Body of pancreas (tissue), 4 donors: ENCODE results near the gene STIL. TPM values are rescaled to one million over a fixed set of nuclear protein-coding genes. Genes with fewer than 3 reads are reported as not detected.
A peak's percentile ranks its signal among the peaks of the same experiment; 100 is the strongest.

ENCODE experiments used
- ATAC-seq: fragments of 150-250 bp; one replicate; pipeline ENCODE4 v1.9.1; 2016
- DNase-seq, 4 donors: peaks; one replicate each; pipeline ENCODE4 v3.0.0-alpha.2; 2019
- H3K27ac ChIP-seq, 4 donors: fragments of 200-600 bp; sonication (generic); 1 replicate in 3 of 4; 2 replicates in 1 of 4; pipeline versions ENCODE4 v1.5.1 to v1.6.1; 2016 to 2019; ENCODE audit warnings: mild to moderate bottlenecking in 1 of 4, mixed read lengths in 1 of 4, moderate library complexity in 1 of 4
- H3K27me3 ChIP-seq, 2 donors: fragments of 200-600 bp; sonication (generic); one replicate each; pipeline ENCODE4 v1.6.0; 2016; ENCODE audit warnings: mild to moderate bottlenecking in 1 of 2
- H3K36me3 ChIP-seq, 2 donors: fragments of 200-600 bp; sonication (generic); replicated peaks in 1 of 2; 2 replicates each; pipeline ENCODE4 v1.5.1; 2016; ENCODE audit warnings: low read depth in 2 of 2; ENCODE audit not compliant: insufficient read depth in 1 of 2
- H3K4me1 ChIP-seq: fragments of 200-600 bp; sonication (generic); one replicate; pipeline ENCODE4 v1.6.0; 2016
- H3K4me3 ChIP-seq, 2 donors: fragments of 200-600 bp; sonication (generic); 1 replicate in 1 of 2; 2 replicates in 1 of 2; pipeline ENCODE4 v1.5.1; 2016 to 2019
- H3K9me3 ChIP-seq, 3 donors: fragments of 200-600 bp; sonication (generic); 1 replicate in 2 of 3; 2 replicates in 1 of 3; pipeline ENCODE4 v1.5.1; 2016
- POLR2A ChIP-seq, 3 donors: fragments of 450-650 bp; IDR thresholded peaks; one replicate each; pipeline ENCODE4 v1.6.1; 2016; ENCODE audit warnings: antibody characterized with exemption in 3 of 3, mild to moderate bottlenecking in 2 of 3
- WGBS, 2 donors: methylation state at CpG; one replicate each; pipeline ENCODE4 v1.1.5; 2017; 5-methylcytosine and 5-hydroxymethylcytosine counted together
- intact Hi-C: fragments of 100-400 bp; cut with DNase I; formaldehyde crosslinking; loops from one replicate; pipeline ENCODE4 v1.15.1; 2023
- total RNA-seq, 2 donors: library from RNA; depleted of rRNA; stranded (reverse); fragments of >200 nt; gene quantifications; one replicate each; pipeline ENCODE4 v1.1.0, GENCODE V29; 2016
- TF ChIP-seq, protein P1 (sequence below), 7 experiments: fragments of 450-650 bp in 4 of 7; fragments of 200-600 bp in 3 of 7; sonication (generic) in 3 of 7; IDR thresholded peaks; one replicate each; pipeline ENCODE4 v1.5.1; 2016 to 2019; ENCODE audit warnings: antibody characterized with exemption in 7 of 7

Gene STIL
- under 1 TPM in 1 of 2 donors, not detected in 1; 0.52 TPM for total RNA-seq

GRCh38 chr1:47313915-47314664 lies at the start of gene STIL:
Gene STIL, minus strand, starts transcription at chr1:47314147. Its CDS starts 3,828 bp downstream, at chr1:47310319.
- peak; percentile 99 for ATAC-seq
- TF ChIP-seq, protein P1, sequence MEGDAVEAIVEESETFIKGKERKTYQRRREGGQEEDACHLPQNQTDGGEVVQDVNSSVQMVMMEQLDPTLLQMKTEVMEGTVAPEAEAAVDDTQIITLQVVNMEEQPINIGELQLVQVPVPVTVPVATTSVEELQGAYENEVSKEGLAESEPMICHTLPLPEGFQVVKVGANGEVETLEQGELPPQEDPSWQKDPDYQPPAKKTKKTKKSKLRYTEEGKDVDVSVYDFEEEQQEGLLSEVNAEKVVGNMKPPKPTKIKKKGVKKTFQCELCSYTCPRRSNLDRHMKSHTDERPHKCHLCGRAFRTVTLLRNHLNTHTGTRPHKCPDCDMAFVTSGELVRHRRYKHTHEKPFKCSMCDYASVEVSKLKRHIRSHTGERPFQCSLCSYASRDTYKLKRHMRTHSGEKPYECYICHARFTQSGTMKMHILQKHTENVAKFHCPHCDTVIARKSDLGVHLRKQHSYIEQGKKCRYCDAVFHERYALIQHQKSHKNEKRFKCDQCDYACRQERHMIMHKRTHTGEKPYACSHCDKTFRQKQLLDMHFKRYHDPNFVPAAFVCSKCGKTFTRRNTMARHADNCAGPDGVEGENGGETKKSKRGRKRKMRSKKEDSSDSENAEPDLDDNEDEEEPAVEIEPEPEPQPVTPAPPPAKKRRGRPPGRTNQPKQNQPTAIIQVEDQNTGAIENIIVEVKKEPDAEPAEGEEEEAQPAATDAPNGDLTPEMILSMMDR (IDR thresholded peaks at IDR 0.05), result peak in 2 of 7 experiments; percentile 20 to 29
- TF ChIP-seq POLR2A (IDR thresholded peaks at IDR 0.05), result peak in 2 of 3 donors; percentile 88 to 89
- intact Hi-C loops, result no loop called here

DNA sequence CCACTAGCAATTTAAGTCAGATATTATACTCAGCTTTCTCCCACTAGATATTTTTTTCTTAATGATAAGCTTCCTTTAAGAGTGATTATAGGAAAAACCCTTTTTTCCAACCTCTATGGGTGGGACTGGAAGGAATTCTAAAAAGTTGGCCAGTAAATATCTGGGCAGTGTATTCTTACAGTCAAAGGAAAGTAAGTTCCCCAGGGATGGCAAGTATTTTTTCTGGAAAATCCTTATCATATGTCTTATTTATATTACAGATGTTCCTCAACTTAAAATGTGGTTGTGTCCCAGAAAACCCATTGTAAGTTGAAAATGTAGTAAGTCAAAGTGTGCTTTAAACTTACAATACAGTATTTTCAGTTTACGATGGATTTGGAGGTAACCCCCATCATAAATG lies 48.9 kb upstream of the STIL start:
- TF ChIP-seq POLR2A (IDR thresholded peaks at IDR 0.05), result no peak
- TF ChIP-seq, protein P1 (IDR thresholded peaks at IDR 0.05), result no peak
- WGBS, 2 donors, result 100% methylated on average over 1 of the region's 1 CpG

More at GRCh38 chr1:47313915-47314664, at the start of gene STIL:
- H3K27me3 ChIP-seq, result no peaks in the 10 kb centered on the region
- 0 to 1% methylated on average over 31 to 54 of the region's 54 CpGs for WGBS, 2 donors
- peak within 1 kb of the TSS; percentile 62 to 92 (median 74) for H3K27ac ChIP-seq
- H3K4me1 ChIP-seq, result peaks cover 8% of the 10 kb centered on the region
- H3K4me3 ChIP-seq, result peak within 1 kb of the TSS; percentile 49 to 64
- peak; percentile 99 for DNase-seq
- H3K9me3 ChIP-seq, result no peaks in the 10 kb centered on the region
- H3K36me3 ChIP-seq, result no peaks in the 10 kb centered on the region

DNA sequence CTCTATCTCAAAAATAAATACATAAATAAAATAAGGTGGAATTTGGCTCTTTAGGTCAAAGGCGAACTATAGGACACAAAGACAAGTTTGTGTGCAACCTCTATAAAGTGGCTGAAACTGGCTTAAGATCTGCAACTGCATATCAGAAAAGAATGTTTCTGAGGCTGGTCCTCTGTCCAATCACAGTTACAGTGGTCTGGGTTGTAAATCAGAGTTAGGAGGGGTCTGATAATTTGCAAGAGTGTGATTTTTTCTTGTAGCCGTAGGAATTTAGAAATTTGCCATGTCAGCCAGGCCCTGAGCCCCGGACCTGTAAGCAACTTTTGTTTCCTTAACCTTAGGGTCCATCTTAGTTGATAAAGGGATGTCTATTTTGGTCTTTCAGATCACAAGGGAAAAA lies 47.4 kb upstream of the STIL start:
- 81 to 87% methylated on average over 3 of the region's 3 CpGs for WGBS, 2 donors
- no peak for TF ChIP-seq POLR2A (IDR thresholded peaks at IDR 0.05)
- TF ChIP-seq, protein P1 (IDR thresholded peaks at IDR 0.05), result no peak
- no peaks in the 10 kb centered on the region for H3K27me3 ChIP-seq
- intact Hi-C loops, result no loop called here
- H3K4me1 ChIP-seq, result no peaks in the 10 kb centered on the region
- no peaks in the 10 kb centered on the region for H3K9me3 ChIP-seq
- H3K36me3 ChIP-seq, result no peaks in the 10 kb centered on the region
- H3K4me3 ChIP-seq, result no peak overlapping the region
- DNase-seq (no peak), ATAC-seq (no peak)
- H3K27ac ChIP-seq, result no peak overlapping the region

More for the DNA sequence above, 48.9 kb upstream of the STIL start:
- H3K27me3 ChIP-seq, result no peaks in the 10 kb centered on the region
- no peak overlapping the region for H3K27ac ChIP-seq
- no peaks in the 10 kb centered on the region for H3K4me1 ChIP-seq
- ATAC-seq (no peak), DNase-seq (no peak)
- H3K36me3 ChIP-seq, result no peaks in the 10 kb centered on the region
- H3K9me3 ChIP-seq, result no peaks in the 10 kb centered on the region
- intact Hi-C loops, result no loop called here
- H3K4me3 ChIP-seq, result no peak overlapping the region

DNA sequence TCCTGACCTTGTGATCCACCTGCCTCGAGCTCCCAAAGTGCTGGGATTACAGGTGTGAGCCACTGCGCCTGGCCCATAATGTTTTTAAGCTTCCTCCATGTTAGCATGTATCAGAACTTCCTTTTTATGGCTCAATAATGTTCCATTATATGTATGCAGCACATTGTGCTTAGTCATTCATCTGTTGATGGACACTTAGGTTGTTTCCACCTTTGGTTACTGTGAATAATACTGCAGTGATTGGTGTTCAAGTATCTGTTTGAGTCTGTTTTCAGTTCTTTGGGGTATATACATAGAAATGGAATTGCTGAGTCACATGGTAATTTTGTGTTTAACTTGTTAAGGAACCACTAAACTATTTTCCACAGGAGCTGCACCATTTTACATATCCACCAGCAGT lies 37.4 kb upstream of the STIL start:
- 88 to 100% methylated on average over 2 of the region's 2 CpGs for WGBS, 2 donors
- ATAC-seq (no peak), DNase-seq (no peak)
- H3K4me3 ChIP-seq, result no peak overlapping the region
- no peaks in the 10 kb centered on the region for H3K27me3 ChIP-seq
- no peak overlapping the region for H3K27ac ChIP-seq
- peaks cover 12% of the 10 kb centered on the region for H3K4me1 ChIP-seq
- intact Hi-C loops, result no loop called here
- no peaks in the 10 kb centered on the region for H3K9me3 ChIP-seq
- TF ChIP-seq, protein P1 (IDR thresholded peaks at IDR 0.05), result no peak
- TF ChIP-seq POLR2A (IDR thresholded peaks at IDR 0.05), result no peak
- no peaks in the 10 kb centered on the region for H3K36me3 ChIP-seq

DNA sequence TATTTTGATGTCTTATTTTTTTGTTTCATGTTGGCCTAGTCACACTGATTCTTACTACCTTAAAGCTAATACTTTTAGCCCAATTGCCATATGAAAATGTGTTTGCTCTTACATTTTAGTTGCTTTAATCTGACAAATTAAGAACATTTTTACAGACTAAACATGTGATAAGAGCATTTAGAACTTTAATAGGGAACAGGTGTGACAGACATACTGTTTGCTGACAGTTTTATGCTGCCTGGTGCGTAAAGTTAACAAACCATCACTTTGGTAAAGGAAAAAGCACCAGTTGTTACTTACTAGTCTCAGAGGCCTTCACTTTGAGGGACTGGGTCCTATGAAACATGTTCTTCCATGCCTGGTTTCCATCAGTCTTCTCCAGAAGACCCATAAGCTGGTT lies 34.3 kb upstream of the STIL start:
- no peaks in the 10 kb centered on the region for H3K36me3 ChIP-seq
- whole genome bisulfite sequencing, 2 donors, result 63 to 68% methylated on average over 1 of the region's 1 CpG
- DNase-seq (no peak), ATAC-seq (no peak)
- intact Hi-C loops, result no loop called here
- TF ChIP-seq, protein P1 (IDR thresholded peaks at IDR 0.05), result no peak
- TF ChIP-seq POLR2A (IDR thresholded peaks at IDR 0.05), result no peak
- H3K9me3 ChIP-seq, result no peaks in the 10 kb centered on the region
- H3K4me3 ChIP-seq, result no peak overlapping the region
- no peak overlapping the region for H3K27ac ChIP-seq
- peaks cover 12% of the 10 kb centered on the region for H3K4me1 ChIP-seq
- H3K27me3 ChIP-seq, result no peaks in the 10 kb centered on the region
